Measurements from ENCODE around the gene SDR9C7.
"Not testable (repeated sequence)": the region's sequence is repeated elsewhere in the genome, so short reads cannot be mapped to it uniquely, and the experiment has no call there.

SDR9C7 gene

DNA sequence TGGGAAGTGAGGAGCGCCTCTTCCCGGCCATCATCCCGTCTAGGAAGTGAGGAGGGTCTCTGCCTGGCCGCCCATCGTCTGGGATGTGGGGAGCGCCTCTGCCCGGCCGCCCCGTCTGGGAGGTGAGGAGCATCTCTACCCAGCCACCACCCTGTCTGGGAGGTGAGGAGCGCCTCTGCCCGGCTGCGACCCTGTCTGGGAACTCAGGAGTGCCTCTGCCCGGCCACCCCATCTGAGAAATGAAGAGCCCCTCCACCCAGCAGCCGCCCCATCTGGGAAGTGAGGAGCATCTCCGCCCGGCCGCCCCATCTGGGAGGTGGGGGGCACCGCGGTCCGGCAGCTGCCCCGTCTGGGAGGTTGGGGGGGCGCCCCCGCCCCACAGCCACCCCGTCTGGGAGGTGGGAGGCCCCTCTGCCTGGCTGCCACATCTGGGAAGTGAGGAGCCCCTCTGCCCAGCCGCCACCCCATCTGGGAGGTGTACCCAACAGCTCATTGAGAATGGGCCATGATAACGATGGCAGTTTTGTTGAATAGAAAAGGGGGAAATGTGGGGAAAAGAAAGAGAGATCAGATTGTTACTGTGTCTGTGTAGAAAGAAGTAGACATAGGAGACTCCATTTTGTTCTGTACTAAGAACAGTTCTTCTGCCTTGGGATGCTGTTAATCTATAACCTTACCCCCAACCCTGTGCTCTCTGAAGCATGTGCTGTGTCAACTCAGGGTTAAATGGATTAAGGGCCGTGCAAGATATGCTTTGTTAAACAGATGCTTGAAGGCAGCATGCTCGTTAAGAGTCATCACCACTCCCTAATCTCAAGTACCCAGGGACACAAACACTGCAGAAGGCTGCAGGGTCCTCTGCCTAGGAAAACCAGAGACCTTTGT lies 54.7 kb downstream of the SDR9C7 start:
- DNase-seq = not testable (repeated sequence)

DNA sequence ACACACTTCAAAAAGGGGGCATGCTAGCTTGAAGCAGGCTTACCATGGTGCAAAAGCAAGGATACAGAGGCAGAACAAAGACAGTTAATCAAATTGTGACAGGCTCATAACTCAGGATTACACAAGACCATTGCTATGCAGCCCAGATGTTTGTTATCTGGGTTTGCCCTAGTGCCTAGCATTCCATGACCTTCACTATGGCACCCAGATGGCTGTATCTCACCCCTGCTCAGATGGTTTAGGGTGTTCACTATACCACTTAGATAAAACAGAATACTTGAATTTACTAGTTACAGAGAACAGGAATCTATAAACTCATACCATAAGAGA lies 56.2 kb downstream of the SDR9C7 start:
- no peak for DNase-seq

DNA sequence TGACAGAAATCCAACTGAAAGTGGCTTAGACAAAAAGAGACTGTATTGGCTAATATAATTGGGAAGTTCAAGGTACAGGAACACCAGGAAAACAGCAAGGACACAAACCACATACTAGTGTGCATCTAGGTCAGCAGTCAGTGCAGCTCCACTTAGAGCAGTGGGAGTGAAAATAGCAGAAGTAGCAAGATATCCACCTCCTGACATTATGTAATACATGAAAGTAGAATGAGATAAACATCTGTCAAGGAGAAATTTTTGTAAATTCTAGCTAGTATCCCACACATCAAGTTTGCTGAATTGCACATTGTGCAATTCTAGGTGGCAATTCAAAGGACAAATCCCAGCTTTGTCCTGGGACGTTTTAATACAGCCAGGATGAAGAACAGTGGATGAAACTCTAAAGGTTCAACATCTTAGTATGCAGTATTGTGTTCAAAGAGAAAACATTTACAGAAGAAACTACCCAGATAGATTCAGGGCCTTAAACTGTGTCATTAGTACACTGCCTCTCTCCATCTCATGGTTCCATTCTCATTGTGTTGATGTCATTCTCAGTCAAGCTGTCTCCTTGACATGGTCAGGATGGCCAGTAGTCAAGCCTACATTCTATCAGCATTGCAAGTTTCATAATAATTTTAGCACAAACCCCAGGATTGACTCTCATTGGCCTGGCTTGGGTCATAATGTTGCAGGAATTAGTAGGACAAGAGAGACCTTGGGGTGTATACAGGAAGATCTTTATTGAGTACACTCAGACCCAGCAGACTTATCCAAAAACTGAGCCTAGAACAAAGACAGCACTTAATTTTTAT lies 56.8 kb downstream of the SDR9C7 start:
- peak in 1 of 56 donors; percentile 12 for DNase-seq

DNA sequence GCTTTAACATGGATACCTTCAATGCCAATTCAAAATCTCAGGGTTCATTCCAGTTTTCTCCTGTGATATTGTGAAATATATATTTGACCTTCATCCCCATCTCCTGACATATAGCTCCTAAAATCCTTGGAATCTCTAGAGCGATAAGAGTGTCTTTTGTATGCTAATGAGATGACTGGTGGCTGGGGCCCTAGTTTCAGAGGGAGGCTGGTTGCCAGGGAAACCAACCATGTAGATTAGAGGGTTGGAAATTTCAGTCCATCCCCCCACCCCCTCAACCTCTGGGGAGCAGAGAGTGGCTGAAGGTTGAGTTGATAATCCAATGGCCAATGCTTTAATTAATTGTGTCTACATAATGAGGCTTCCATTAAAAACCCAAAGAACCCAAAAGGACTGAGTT lies 59.4 kb downstream of the SDR9C7 start:
- no peak for DNase-seq

DNA sequence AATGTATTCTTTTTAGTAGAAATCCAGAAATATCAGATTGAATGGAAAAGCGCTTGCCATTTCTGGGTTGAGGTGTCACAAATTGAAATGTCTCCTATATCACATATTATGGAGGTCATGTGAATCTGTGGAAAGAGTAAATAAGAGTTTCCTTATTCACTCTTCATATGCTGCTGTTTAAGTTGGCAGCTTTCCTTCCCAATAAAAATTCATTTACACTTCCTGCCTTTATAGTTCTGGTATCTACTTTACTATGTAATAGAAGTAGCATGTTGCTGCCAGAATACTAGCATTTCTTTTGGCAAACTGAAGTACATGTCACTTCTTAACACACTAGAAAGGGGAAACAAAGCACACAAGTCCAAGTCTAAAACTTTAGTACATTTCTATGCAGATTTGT lies 60.8 kb downstream of the SDR9C7 start:
- no peak for DNase-seq
